Fibroblast of skin of scalp (primary cell): ENCODE data around the gene NDUFS2.
"Not testable (repeated sequence)": the region's sequence is repeated elsewhere in the genome, so short reads cannot be mapped to it uniquely, and the experiment has no call there.

ENCODE experiments used
- DNase-seq: peaks from one replicate; pipeline ENCODE4 v3.0.0-alpha.2; 2013

Gene NDUFS2

GRCh38 chr1:161222175-161223019, 20.2 kb downstream of the NDUFS2 start:
- no peak for DNase-seq

GRCh38 chr1:161223805-161224694, 21.9 kb downstream of the NDUFS2 start:
- no peak for DNase-seq

- DNase-seq = not testable (repeated sequence)
Observed at GRCh38 chr1:161224695-161225087, 22.5 kb downstream of the NDUFS2 start.

- DNase-seq = no peak
Observed at GRCh38 chr1:161225178-161225533, 23.0 kb downstream of the NDUFS2 start.

- peak; percentile 100 for DNase-seq
Observed at GRCh38 chr1:161225534-161226319, 23.6 kb downstream of the NDUFS2 start, which contains the start of gene TOMM40L. TOMM40L (plus strand) TSS chr1:161226060; CDS start chr1:161226490, 430 bp downstream.

GRCh38 chr1:161226320-161226711, 24.1 kb downstream of the NDUFS2 start:
- DNase-seq = no peak

GRCh38 chr1:161226759-161227158, 24.6 kb downstream of the NDUFS2 start:
- no peak for DNase-seq

GRCh38 chr1:161227196-161227871, 25.2 kb downstream of the NDUFS2 start:
- peak; percentile 73 for DNase-seq

- DNase-seq = no peak
Observed at GRCh38 chr1:161228032-161228431, 25.9 kb downstream of the NDUFS2 start.

- no peak for DNase-seq
Observed at GRCh38 chr1:161229896-161230295, 27.7 kb downstream of the NDUFS2 start.

- DNase-seq = no peak
Observed at GRCh38 chr1:161230762-161231161, 28.6 kb downstream of the NDUFS2 start.

GRCh38 chr1:161233102-161233501, 30.9 kb downstream of the NDUFS2 start:
- no peak for DNase-seq

- no peak for DNase-seq
Observed at GRCh38 chr1:161235957-161236775, 34.0 kb downstream of the NDUFS2 start.

- no peak for DNase-seq
Observed at GRCh38 chr1:161238039-161238473, 35.9 kb downstream of the NDUFS2 start, which contains the start of gene NR1I3. NR1I3 (minus strand) TSS chr1:161238203; CDS start chr1:161236565, 1,638 bp downstream.

- DNase-seq = no peak
Observed at GRCh38 chr1:161241682-161242081, 39.5 kb downstream of the NDUFS2 start.

- no peak for DNase-seq
Observed at GRCh38 chr1:161242313-161242712, 40.1 kb downstream of the NDUFS2 start.

- DNase-seq = no peak
Observed at GRCh38 chr1:161244888-161245287, 42.7 kb downstream of the NDUFS2 start.

GRCh38 chr1:161250100-161250499, 47.9 kb downstream of the NDUFS2 start:
- DNase-seq = not testable (repeated sequence)

GRCh38 chr1:161250829-161251228, 48.7 kb downstream of the NDUFS2 start:
- no peak for DNase-seq

- DNase-seq = no peak
Observed at GRCh38 chr1:161251579-161251978, 49.4 kb downstream of the NDUFS2 start.

GRCh38 chr1:161255302-161255701, 53.1 kb downstream of the NDUFS2 start:
- DNase-seq = not testable (repeated sequence)
